HS-5 (cell line): ENCODE data around the gene SLC33A1.

Experiments used
- DNase-seq: peaks from one replicate; pipeline ENCODE4 v3.0.0-alpha.2; 2012; ENCODE audit warnings: low read depth

Gene SLC33A1

DNA sequence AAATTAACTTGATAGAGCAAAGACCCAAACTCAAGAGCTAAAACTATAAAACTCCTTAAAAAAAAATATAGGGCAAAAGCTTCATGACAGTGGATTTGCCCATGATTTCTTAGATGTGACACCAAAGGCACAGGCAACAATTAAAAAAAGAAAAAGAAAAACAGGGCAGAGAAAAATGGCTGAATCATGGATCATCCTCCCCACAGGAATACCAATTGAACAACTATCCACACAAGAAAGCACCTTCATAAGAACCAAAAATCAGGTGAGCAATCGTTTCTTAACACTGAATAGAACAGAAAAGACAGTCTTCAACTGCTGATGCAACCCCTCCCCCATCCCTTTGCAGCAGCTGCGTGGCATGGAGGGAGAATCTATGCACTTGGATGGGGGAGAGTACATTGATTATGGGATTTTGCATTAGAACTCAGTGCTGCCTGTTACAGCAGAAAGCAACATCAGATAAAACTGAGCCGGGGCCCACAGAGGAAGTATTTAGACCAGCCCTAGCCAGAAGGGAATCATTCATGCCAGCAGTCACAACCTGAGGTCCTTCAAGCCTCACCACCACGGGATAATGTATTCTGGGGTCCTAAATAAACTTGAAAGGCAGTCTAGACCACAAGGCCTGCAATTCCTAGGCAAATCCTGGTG is 63.8 kb downstream of the SLC33A1 start:
- DNase-seq = no peak

GRCh38 chr3:155785662-155786295 is 68.4 kb downstream of the SLC33A1 start:
- DNase-seq = no peak

- DNase-seq = no peak
These were observed 71.8 kb downstream of the SLC33A1 start for GRCh38 chr3:155782390-155782953.

DNA sequence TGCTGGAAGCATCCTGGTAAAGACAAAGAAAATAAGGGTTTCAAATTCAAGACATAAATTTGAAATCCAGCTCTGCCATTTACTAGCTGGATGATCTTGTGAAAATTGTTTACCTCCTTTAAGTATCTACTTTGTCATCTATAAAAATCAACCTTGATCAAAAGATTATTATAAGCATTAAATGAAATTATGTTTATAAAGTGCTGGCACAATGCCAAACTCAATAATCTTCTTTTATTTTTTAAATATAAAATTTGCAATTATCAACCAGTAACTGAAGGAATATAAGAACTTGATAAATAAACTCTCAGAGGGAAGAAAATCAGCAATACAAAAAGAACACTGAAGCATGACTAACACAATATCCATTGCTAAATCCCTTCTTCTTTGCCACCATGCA is 73.9 kb downstream of the SLC33A1 start:
- no peak for DNase-seq

GRCh38 chr3:155778462-155778861 is 75.8 kb downstream of the SLC33A1 start:
- no peak for DNase-seq

DNA sequence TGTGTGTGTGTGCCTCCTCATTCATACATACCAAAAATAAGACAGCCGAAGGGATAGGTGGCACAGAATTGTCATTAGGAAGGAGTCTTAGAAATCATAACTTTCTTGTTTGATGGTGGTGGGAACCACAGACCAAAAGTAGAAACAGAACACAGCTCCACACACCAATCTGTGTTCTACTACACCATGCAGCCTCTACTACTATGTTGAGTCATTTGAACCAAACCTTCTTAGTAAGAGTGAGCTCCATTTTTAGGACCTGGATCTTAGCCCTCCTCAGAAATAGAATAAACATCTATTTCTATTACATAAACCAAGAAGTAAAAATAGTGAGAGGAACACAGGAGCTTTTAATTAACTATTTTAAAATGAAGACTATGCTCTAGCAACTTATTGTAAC is 81.4 kb downstream of the SLC33A1 start:
- no peak for DNase-seq

DNA sequence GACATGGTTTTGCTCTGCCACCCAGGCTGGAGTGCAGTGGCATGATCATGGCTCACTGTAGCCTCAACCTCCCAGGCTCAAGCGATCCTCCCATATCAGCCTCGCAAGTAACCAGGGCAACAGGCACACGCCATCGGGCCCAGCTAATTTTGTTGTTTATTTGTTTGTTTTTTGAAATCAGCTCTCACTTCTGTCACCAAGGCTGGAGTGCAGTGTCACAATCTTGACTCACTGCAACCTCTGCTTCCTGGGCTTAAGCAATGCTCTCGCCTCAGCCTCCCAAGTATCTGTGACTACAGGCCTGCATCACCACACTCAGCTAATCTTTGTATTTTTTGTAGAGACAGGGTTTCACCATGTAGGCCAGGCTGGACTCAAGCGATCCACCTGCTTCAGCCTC is 83.1 kb downstream of the SLC33A1 start:
- no peak for DNase-seq
